Body of pancreas (tissue), 4 donors: ENCODE results near the gene ASAP2. TPM values are rescaled to one million over a fixed set of nuclear protein-coding genes. Genes with fewer than 3 reads are reported as not detected.

Source experiments
- ATAC-seq: fragments of 150-250 bp; one replicate; pipeline ENCODE4 v1.9.1; 2016
- DNase-seq, 4 donors: peaks; one replicate each; pipeline ENCODE4 v3.0.0-alpha.2; 2019
- H3K27ac ChIP-seq, 4 donors: fragments of 200-600 bp; sonication (generic); 1 replicate in 3 of 4; 2 replicates in 1 of 4; pipeline versions ENCODE4 v1.5.1 to v1.6.1; 2016 to 2019; ENCODE audit warnings: mild to moderate bottlenecking in 1 of 4, mixed read lengths in 1 of 4, moderate library complexity in 1 of 4
- H3K27me3 ChIP-seq, 2 donors: fragments of 200-600 bp; sonication (generic); one replicate each; pipeline ENCODE4 v1.6.0; 2016; ENCODE audit warnings: mild to moderate bottlenecking in 1 of 2
- H3K36me3 ChIP-seq, 2 donors: fragments of 200-600 bp; sonication (generic); replicated peaks in 1 of 2; 2 replicates each; pipeline ENCODE4 v1.5.1; 2016; ENCODE audit warnings: low read depth in 2 of 2; ENCODE audit not compliant: insufficient read depth in 1 of 2
- H3K4me1 ChIP-seq: fragments of 200-600 bp; sonication (generic); one replicate; pipeline ENCODE4 v1.6.0; 2016
- H3K4me3 ChIP-seq, 2 donors: fragments of 200-600 bp; sonication (generic); 1 replicate in 1 of 2; 2 replicates in 1 of 2; pipeline ENCODE4 v1.5.1; 2016 to 2019
- H3K9me3 ChIP-seq, 3 donors: fragments of 200-600 bp; sonication (generic); 1 replicate in 2 of 3; 2 replicates in 1 of 3; pipeline ENCODE4 v1.5.1; 2016
- CTCF ChIP-seq, 7 experiments: fragments of 450-650 bp in 4 of 7; fragments of 200-600 bp in 3 of 7; sonication (generic) in 3 of 7; IDR thresholded peaks; one replicate each; pipeline ENCODE4 v1.5.1; 2016 to 2019; ENCODE audit warnings: antibody characterized with exemption in 7 of 7
- POLR2A ChIP-seq, 3 donors: fragments of 450-650 bp; IDR thresholded peaks; one replicate each; pipeline ENCODE4 v1.6.1; 2016; ENCODE audit warnings: antibody characterized with exemption in 3 of 3, mild to moderate bottlenecking in 2 of 3
- WGBS, 2 donors: methylation state at CpG; one replicate each; pipeline ENCODE4 v1.1.5; 2017; 5-methylcytosine and 5-hydroxymethylcytosine counted together
- intact Hi-C: fragments of 100-400 bp; cut with DNase I; formaldehyde crosslinking; loops from one replicate; pipeline ENCODE4 v1.15.1; 2023
- total RNA-seq, 2 donors: library from RNA; depleted of rRNA; stranded (reverse); fragments of >200 nt; gene quantifications; one replicate each; pipeline ENCODE4 v1.1.0, GENCODE V29; 2016

ASAP2 gene
- total RNA-seq, 2 donors from 2014 or later: 12.5 to 23.7 TPM

- 88 to 100% methylated on average over 2 to 3 of the region's 3 CpGs for WGBS, 2 donors
- intact Hi-C loops: no loop called here
- Histone ChIP-seq H3K36me3 (no peaks in the 10 kb centered on the region), H3K4me3 (no peak overlapping the region), H3K9me3 (no peaks in the 10 kb centered on the region), H3K27me3 (no peaks in the 10 kb centered on the region), H3K27ac (peak overlapping the region in 1 of 4 donors; percentile 0), H3K4me1 (peaks cover 15% of the 10 kb centered on the region)
- ATAC-seq: no peak
- TF ChIP-seq POLR2A (IDR thresholded peaks at IDR 0.05): no peak
- no peak for TF ChIP-seq CTCF (IDR thresholded peaks at IDR 0.05)
- DNase-seq: no peak
These were observed 13.9 kb upstream of the ASAP2 start for GRCh38 chr2:9192712-9193111.

GRCh38 chr2:9194352-9194751 is 12.3 kb upstream of the ASAP2 start:
- TF ChIP-seq POLR2A (IDR thresholded peaks at IDR 0.05) (no peak), CTCF (IDR thresholded peaks at IDR 0.05) (no peak)
- no peaks in the 10 kb centered on the region for H3K36me3 ChIP-seq
- intact Hi-C loops: no loop called here
- H3K9me3 ChIP-seq: no peaks in the 10 kb centered on the region
- H3K4me3 ChIP-seq: no peak overlapping the region
- no peaks in the 10 kb centered on the region for H3K27me3 ChIP-seq
- ATAC-seq: no peak
- no peak overlapping the region for H3K27ac ChIP-seq
- peaks cover 15% of the 10 kb centered on the region for H3K4me1 ChIP-seq
- no peak for DNase-seq

- no peak for ATAC-seq
- H3K27ac ChIP-seq: no peak overlapping the region
- WGBS, 2 donors: 86 to 93% methylated on average over 3 of the region's 3 CpGs
- H3K36me3 ChIP-seq: no peaks in the 10 kb centered on the region
- DNase-seq: no peak
- intact Hi-C loops: no loop called here
- no peaks in the 10 kb centered on the region for H3K9me3 ChIP-seq
- no peaks in the 10 kb centered on the region for H3K27me3 ChIP-seq
- no peak overlapping the region for H3K4me3 ChIP-seq
- peaks cover 3% of the 10 kb centered on the region for H3K4me1 ChIP-seq
- TF ChIP-seq CTCF (IDR thresholded peaks at IDR 0.05): no peak
- no peak for TF ChIP-seq POLR2A (IDR thresholded peaks at IDR 0.05)
These were observed 10.0 kb upstream of the ASAP2 start for GRCh38 chr2:9196637-9197036.

- Histone ChIP-seq H3K27me3 (no peaks in the 10 kb centered on the region), H3K36me3 (no peaks in the 10 kb centered on the region), H3K4me3 (no peak overlapping the region), H3K4me1 (no peaks in the 10 kb centered on the region), H3K27ac (no peak overlapping the region), H3K9me3 (no peaks in the 10 kb centered on the region)
- no peak for DNase-seq
- intact Hi-C loops: no loop called here
- TF ChIP-seq CTCF (IDR thresholded peaks at IDR 0.05) (no peak), POLR2A (IDR thresholded peaks at IDR 0.05) (no peak)
- no peak for ATAC-seq
- 69 to 73% methylated on average over 5 of the region's 5 CpGs for WGBS, 2 donors
These were observed 8.7 kb upstream of the ASAP2 start for GRCh38 chr2:9197916-9198315.

- no peak for ATAC-seq
- no peak for TF ChIP-seq POLR2A (IDR thresholded peaks at IDR 0.05)
- TF ChIP-seq CTCF (IDR thresholded peaks at IDR 0.05): no peak
- WGBS, 2 donors: 77 to 79% methylated on average over 9 of the region's 9 CpGs
These were observed 6.6 kb upstream of the ASAP2 start for GRCh38 chr2:9199716-9200632.

More at GRCh38 chr2:9199716-9200632, 6.6 kb upstream of the ASAP2 start:
- Histone ChIP-seq H3K27ac (no peak overlapping the region), H3K36me3 (no peaks in the 10 kb centered on the region), H3K4me3 (no peak overlapping the region), H3K9me3 (no peaks in the 10 kb centered on the region), H3K27me3 (no peaks in the 10 kb centered on the region), H3K4me1 (peaks cover 12% of the 10 kb centered on the region)
- intact Hi-C loops: no loop called here
- no peak for DNase-seq
